ENCODE results near the gene DPP4. TPM values are rescaled to one million over a fixed set of nuclear protein-coding genes. Genes with fewer than 3 reads are reported as not detected.
A peak's percentile ranks its signal among the peaks of the same experiment; 100 is the strongest.

DPP4 gene
- total and polyA plus RNA-seq, 8 donors = 0.15 to 30.1 (median 2.4) TPM

- peak in 1 of 2 donors; percentile 43 for DNase-seq
- Histone ChIP-seq H3K27ac (no peak overlapping the region), H3K9me3 (no peaks in the 10 kb centered on the region), H3K27me3 (no peaks in the 10 kb centered on the region), H3K4me1 (peaks cover 0 to 5% (median 0%) of the 10 kb centered on the region in 4 donors), H3K4me3 (no peak overlapping the region), H3K36me3 (no peaks in the 10 kb centered on the region)
- intact Hi-C loops (cut with DNase I; ENCODE audit: low total_unique reads) = no loop called here
- TF ChIP-seq POLR2AphosphoS5 (IDR thresholded peaks at IDR 0.05) (no peak), CTCF (IDR thresholded peaks at IDR 0.05) (no peak), EP300 (IDR thresholded peaks at IDR 0.05) (no peak), POLR2A (IDR thresholded peaks at IDR 0.05) (no peak)
- WGBS, 5 donors = 55 to 73% (median 64%) methylated on average over 3 of the region's 3 CpGs
Measured at GRCh38 chr2:162103443-162104009, 29.5 kb upstream of the DPP4 start.

- Histone ChIP-seq H3K27ac (no peak overlapping the region), H3K4me3 (no peak overlapping the region), H3K4me1 (no peaks in the 10 kb centered on the region), H3K9me3 (no peaks in the 10 kb centered on the region), H3K36me3 (no peaks in the 10 kb centered on the region), H3K27me3 (no peaks in the 10 kb centered on the region)
- 38 to 83% (median 72%) methylated on average over 1 of the region's 1 CpG for WGBS, 5 donors
- no peak for DNase-seq
- TF ChIP-seq POLR2AphosphoS5 (IDR thresholded peaks at IDR 0.05) (no peak), POLR2A (IDR thresholded peaks at IDR 0.05) (no peak), EP300 (IDR thresholded peaks at IDR 0.05) (no peak), CTCF (IDR thresholded peaks at IDR 0.05) (no peak)
- intact Hi-C loops (cut with DNase I; ENCODE audit: low total_unique reads) = no loop called here
Measured at GRCh38 chr2:162100579-162100978, 26.6 kb upstream of the DPP4 start.

GRCh38 chr2:162099836-162100235, 25.8 kb upstream of the DPP4 start:
- WGBS, 5 donors = 94 to 99% (median 95%) methylated on average over 5 of the region's 5 CpGs
- Histone ChIP-seq H3K27me3 (no peaks in the 10 kb centered on the region), H3K4me1 (no peaks in the 10 kb centered on the region), H3K27ac (no peak overlapping the region), H3K4me3 (no peak overlapping the region), H3K36me3 (no peaks in the 10 kb centered on the region), H3K9me3 (no peaks in the 10 kb centered on the region)
- intact Hi-C loops (cut with DNase I; ENCODE audit: low total_unique reads) = no loop called here
- no peak for TF ChIP-seq CTCF (IDR thresholded peaks at IDR 0.05)
- no peak for TF ChIP-seq EP300 (IDR thresholded peaks at IDR 0.05)
- no peak for TF ChIP-seq POLR2AphosphoS5 (IDR thresholded peaks at IDR 0.05)
- TF ChIP-seq POLR2A (IDR thresholded peaks at IDR 0.05) = no peak
- DNase-seq = no peak

- no peak overlapping the region for H3K4me3 ChIP-seq
- TF ChIP-seq EP300 (IDR thresholded peaks at IDR 0.05) (no peak), POLR2AphosphoS5 (IDR thresholded peaks at IDR 0.05) (peak in 1 of 3 donors; percentile 2), CTCF (IDR thresholded peaks at IDR 0.05) (no peak), POLR2A (IDR thresholded peaks at IDR 0.05) (no peak)
Measured at GRCh38 chr2:162092658-162093556, 18.9 kb upstream of the DPP4 start.

More at GRCh38 chr2:162092658-162093556, 18.9 kb upstream of the DPP4 start:
- Histone ChIP-seq H3K27me3 (no peaks in the 10 kb centered on the region), H3K27ac (peak overlapping the region in 1 of 5 donors; percentile 46), H3K9me3 (no peaks in the 10 kb centered on the region), H3K4me1 (peaks cover 0 to 19% (median 0%) of the 10 kb centered on the region in 4 donors), H3K36me3 (no peaks in the 10 kb centered on the region)
- intact Hi-C loops (cut with DNase I; ENCODE audit: low total_unique reads) = no loop called here
- WGBS, 5 donors = 79 to 87% (median 84%) methylated on average over 7 of the region's 7 CpGs
- DNase-seq = no peak
